A549 (cell line): ENCODE results near the gene C19orf47. TPM values are rescaled to one million over a fixed set of nuclear protein-coding genes. Genes with fewer than 3 reads are reported as not detected.
A peak's percentile ranks its signal among the peaks of the same experiment; 100 is the strongest.

Source experiments
- ATAC-seq, 2 experiments: fragments of 200-7000 bp in 1 of 2; fragments of >200 bp in 1 of 2; cut with Nextera tagmentation in 1 of 2; cut with Tn5 transposase in 1 of 2; 3 replicates each; pipeline versions ENCODE4 v1.8.0 to v1.9.1; 2018 to 2020; ENCODE audit warnings: mild to moderate bottlenecking in 1 of 2, moderate library complexity in 1 of 2
- CTCF ChIA-PET: fragments of 300-600 bp; sonication (Branson Sonifier 250); formaldehyde crosslinking; extraction: SDS; loops from one replicate; lab custom pipeline; 2021; ENCODE audit warnings: antibody characterized with exemption, inconsistent platforms; lab: Yijun Ruan, JAX
- POLR2A ChIA-PET: fragments of 350-600 bp; formaldehyde crosslinking; extraction: SDS; loops from one replicate; lab custom pipeline; 2021; ENCODE audit warnings: antibody characterized with exemption, inconsistent platforms; lab: Yijun Ruan, JAX
- DNase-seq, 2 experiments: peaks; one replicate each; pipeline versions ENCODE4 v3.0.0 to v3.0.0-alpha.2; 2011 to 2016; ENCODE audit warnings: low read depth in 1 of 2, low spot score in 1 of 2
- FAIRE-seq: peaks from 2 replicates; lab custom pipeline; 2011; peaks lifted over from hg19 to GRCh38; lab: Jason Lieb, UNC
- H3K27ac ChIP-seq, 2 experiments: fragments of >200 bp; sonication (Bioruptor Twin); formaldehyde crosslinking; 3 replicates each; pipeline ENCODE4 v1.5.1; 2016 to 2017
- H3K4me1 ChIP-seq: fragments of >200 bp; sonication (Bioruptor Twin); formaldehyde crosslinking; 3 replicates; pipeline ENCODE4 v1.6.1; 2016
- H3K4me2 ChIP-seq: fragments of >200 bp; sonication (Bioruptor Twin); formaldehyde crosslinking; 3 replicates; pipeline ENCODE4 v1.6.1; 2016
- H3K4me3 ChIP-seq: fragments of >200 bp; sonication (Bioruptor Twin); formaldehyde crosslinking; 3 replicates; pipeline ENCODE4 v1.5.1; 2016
- H3K9me3 ChIP-seq: fragments of >200 bp; sonication (Bioruptor Twin); formaldehyde crosslinking; 3 replicates; pipeline ENCODE4 v1.6.1; 2016
- CBX8 ChIP-seq: fragments of 200-600 bp; sonication (generic); IDR thresholded peaks from 2 replicates; pipeline ENCODE4 v1.6.1; 2016
- CHD4 ChIP-seq: fragments of 200-600 bp; sonication (generic); IDR thresholded peaks from 2 replicates; pipeline ENCODE4 v1.6.1; 2016; ENCODE audit warnings: antibody characterized with exemption, mild to moderate bottlenecking, borderline replicate concordance
- EHMT2 ChIP-seq: fragments of 200-600 bp; sonication (generic); IDR thresholded peaks from 2 replicates; pipeline ENCODE4 v1.6.1; 2016; ENCODE audit warnings: antibody characterized with exemption, low read depth, mild to moderate bottlenecking, moderate library complexity
- FOSL2 ChIP-seq, 2 experiments: fragments of 450-650 bp in 1 of 2; fragments of >200 bp in 1 of 2; sonication (Bioruptor Twin) in 1 of 2; formaldehyde crosslinking; IDR thresholded peaks; 2 replicates each; pipeline versions ENCODE4 v1.5.0 to v1.6.1; 2016 to 2020; ENCODE audit warnings: mild to moderate bottlenecking in 1 of 2, moderate library complexity in 1 of 2
- HOXA7 ChIP-seq: fragments of 250-450 bp; sonication (Bioruptor Pico); IDR thresholded peaks from 2 replicates; pipeline ENCODE4 v1.5.0; 2020; ENCODE audit warnings: mild to moderate bottlenecking, moderate library complexity
- JUN ChIP-seq, 2 experiments: fragments of >200 bp; sonication (Bioruptor Twin); formaldehyde crosslinking; IDR thresholded peaks; 2 replicates in 1 of 2; 3 replicates in 1 of 2; pipeline ENCODE4 v1.6.1; 2016 to 2017
- JUNB ChIP-seq: fragments of >200 bp; sonication (Bioruptor Twin); formaldehyde crosslinking; IDR thresholded peaks from 2 replicates; pipeline ENCODE4 v1.6.1; 2016
- KDM5A ChIP-seq: fragments of 200-600 bp; sonication (generic); IDR thresholded peaks from 2 replicates; pipeline ENCODE4 v1.6.1; 2016; ENCODE audit warnings: antibody characterized with exemption, mild to moderate bottlenecking
- MAFK ChIP-seq: fragments of 450-650 bp; IDR thresholded peaks from 2 replicates; pipeline ENCODE4 v1.6.1; 2014; ENCODE audit not compliant: partially characterized antibody
- MAZ ChIP-seq: fragments of 150-350 bp; IDR thresholded peaks from 2 replicates; pipeline ENCODE4 v1.6.1; 2014; ENCODE audit warnings: antibody characterized with exemption, low read depth, low read length, borderline replicate concordance
- NFE2L2 ChIP-seq: fragments of 150-350 bp; conservative IDR thresholded peaks from 2 replicates; pipeline ENCODE4 v1.6.1; 2014; ENCODE audit warnings: low read length
- NPAS2 ChIP-seq: fragments of 250-450 bp; sonication (Bioruptor Pico); IDR thresholded peaks from 2 replicates; pipeline ENCODE4 v1.8.0; 2022; ENCODE audit warnings: mild to moderate bottlenecking, moderate library complexity, borderline replicate concordance
- POLR2A ChIP-seq: IDR thresholded peaks from 2 replicates; pipeline ENCODE4 v1.6.1; 2012; ENCODE audit warnings: mild to moderate bottlenecking, low read length
- RAD21 ChIP-seq, 2 experiments: fragments of >200 bp in 1 of 2; sonication (Bioruptor Twin) in 1 of 2; formaldehyde crosslinking in 1 of 2; IDR thresholded peaks in 1 of 2; conservative IDR thresholded peaks in 1 of 2; 2 replicates in 1 of 2; 3 replicates in 1 of 2; pipeline ENCODE4 v1.6.1; 2012 to 2018; ENCODE audit warnings: inconsistent platforms in 1 of 2
- RARB ChIP-seq: fragments of 250-450 bp; sonication (Bioruptor Pico); IDR thresholded peaks from 2 replicates; pipeline ENCODE4 v1.8.0; 2021; ENCODE audit warnings: mild to moderate bottlenecking, moderate library complexity
- RCOR1 ChIP-seq: fragments of 150-350 bp; IDR thresholded peaks from 2 replicates; pipeline ENCODE4 v1.6.1; 2014; ENCODE audit warnings: antibody characterized with exemption, low read length, low read depth
- RNF2 ChIP-seq: fragments of 200-600 bp; sonication (generic); IDR thresholded peaks from 2 replicates; pipeline ENCODE4 v1.6.1; 2016; ENCODE audit warnings: low read depth, mild to moderate bottlenecking, antibody characterized with exemption, moderate library complexity, borderline replicate concordance
- SREBF2 ChIP-seq: fragments of 450-650 bp; IDR thresholded peaks from 2 replicates; pipeline ENCODE4 v1.6.1; 2014; ENCODE audit warnings: mild to moderate bottlenecking, moderate library complexity
- ZNF302 ChIP-seq: fragments of 250-450 bp; sonication (Bioruptor Pico); IDR thresholded peaks from 2 replicates; pipeline ENCODE4 v1.9.0; 2021; ENCODE audit warnings: inconsistent platforms, mild to moderate bottlenecking, moderate library complexity
- ZSCAN20 ChIP-seq: fragments of 250-450 bp; sonication (Bioruptor Pico); IDR thresholded peaks from 2 replicates; pipeline ENCODE4 v1.8.0; 2022; ENCODE audit warnings: mild to moderate bottlenecking, moderate library complexity
- WGBS: methylation state at CpG from one replicate; pipeline ENCODE4 v1.1.6; 2017; ENCODE audit errors: missing lambda C conversion rate; 5-methylcytosine and 5-hydroxymethylcytosine counted together
- polyA plus RNA-seq, 4 experiments: library from polyadenylated mRNA; depleted of rRNA in 3 of 4; stranded (reverse); fragments of >200 nt; fragmentation: RNase III in 1 of 4; extraction: RNeasy Plus Mini Kit Qiagen cat#74134 plus additional on column Dnase treatment in 1 of 4; gene quantifications; 2 replicates in 3 of 4; 3 replicates in 1 of 4; pipeline ENCODE4 v1.2.3, GENCODE V29; 2011 to 2017
- TF ChIP-seq, protein P1 (sequence below): IDR thresholded peaks from 2 replicates; pipeline ENCODE4 v1.6.1; 2012
- TF ChIP-seq, protein P2 (sequence below): fragments of >200 bp; sonication (Bioruptor Twin); formaldehyde crosslinking; IDR thresholded peaks from 3 replicates; pipeline ENCODE4 v1.6.1; 2016

C19orf47 gene
- polyA plus RNA-seq, 2 of the 4 experiments (the other 2 are of a cell fraction): 25.7 to 39.8 TPM

DNA sequence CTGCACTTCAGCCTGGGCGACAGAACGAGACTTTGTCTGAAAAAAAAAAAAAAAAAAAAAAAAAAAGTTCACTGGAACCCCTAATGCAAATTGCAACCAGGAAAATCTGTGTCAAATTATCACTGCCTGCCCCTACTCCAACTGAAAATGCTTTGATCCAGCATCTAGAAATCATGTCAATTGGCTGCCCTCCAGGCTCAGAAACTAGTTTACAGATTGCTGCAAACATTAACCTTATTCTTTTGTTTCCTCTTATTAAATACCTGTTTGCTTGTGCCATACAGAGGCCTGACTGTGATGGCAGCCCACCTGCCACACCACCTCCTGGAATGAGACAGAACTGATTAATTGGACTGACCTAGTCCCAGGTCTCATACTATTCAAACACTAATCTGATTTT lies 44.4 kb downstream of the C19orf47 start:
- Histone ChIP-seq H3K4me2 (no peak overlapping the region), H3K9me3 (no peaks in the 10 kb centered on the region), H3K4me1 (no peaks in the 10 kb centered on the region), H3K27ac (no peak overlapping the region), H3K4me3 (no peak overlapping the region)
- ATAC-seq: no peak
- no peak for TF ChIP-seq POLR2A
- no peak for TF ChIP-seq CHD4
- TF ChIP-seq NFE2L2: no peak
- no peak for TF ChIP-seq HOXA7 (CRISPR knock-in tag)
- no peak for TF ChIP-seq RNF2
- no peak for TF ChIP-seq FOSL2 (IDR thresholded peaks at IDR 0.05)
- TF ChIP-seq FOSL2 (CRISPR knock-in tag; IDR thresholded peaks at IDR 0.05): no peak
- no peak for TF ChIP-seq EHMT2
- TF ChIP-seq KDM5A: no peak
- TF ChIP-seq JUNB: no peak
- TF ChIP-seq ZNF302: no peak
- TF ChIP-seq MAZ: no peak
- 96% methylated on average over 2 of the region's 2 CpGs for WGBS
- CTCF ChIA-PET: interaction anchor here (0.6 to 8.7 kb wide), 26 partner anchors 10 to 1053 kb away, joined by 3 to 142 read pairs (median 15); partner anchors contain the start of genes AKT2, BLVRB and PRX
- no peak for DNase-seq
- FAIRE-seq: no peak
- POLR2A ChIA-PET: interaction anchor here (1.9 kb wide), 1 partner anchor 100 kb away, joined by 5 read pairs; no protein-coding TSS in a partner anchor

- peak; percentile 78 for FAIRE-seq
Observed at GRCh38 chr19:40302224-40303011, 45.8 kb downstream of the C19orf47 start.

GRCh38 chr19:40300668-40301067 lies 47.5 kb downstream of the C19orf47 start:
- POLR2A ChIA-PET: no interaction called here
- WGBS: 72% methylated on average over 4 of the region's 4 CpGs
- Histone ChIP-seq H3K4me2 (no peak overlapping the region), H3K4me1 (no peaks in the 10 kb centered on the region), H3K27ac (no peak overlapping the region), H3K4me3 (no peak overlapping the region), H3K9me3 (no peaks in the 10 kb centered on the region)
- TF ChIP-seq CHD4 (no peak), MAFK (peak; percentile 93)
- DNase-seq (no peak), FAIRE-seq (no peak), ATAC-seq (no peak)
- CTCF ChIA-PET: interaction anchor here (0.7 to 2.2 kb wide), 10 partner anchors 9 to 334 kb away, joined by 3 to 12 read pairs (median 4); no protein-coding TSS in a partner anchor

More at GRCh38 chr19:40302224-40303011, 45.8 kb downstream of the C19orf47 start:
- no peak for TF ChIP-seq SREBF2
- no peak for TF ChIP-seq ZSCAN20
- no peak for TF ChIP-seq RARB (CRISPR knock-in tag)
- no peak for TF ChIP-seq NPAS2 (CRISPR knock-in tag)
- no peak for TF ChIP-seq JUN (IDR thresholded peaks at IDR 0.05)
- TF ChIP-seq, protein P1, sequence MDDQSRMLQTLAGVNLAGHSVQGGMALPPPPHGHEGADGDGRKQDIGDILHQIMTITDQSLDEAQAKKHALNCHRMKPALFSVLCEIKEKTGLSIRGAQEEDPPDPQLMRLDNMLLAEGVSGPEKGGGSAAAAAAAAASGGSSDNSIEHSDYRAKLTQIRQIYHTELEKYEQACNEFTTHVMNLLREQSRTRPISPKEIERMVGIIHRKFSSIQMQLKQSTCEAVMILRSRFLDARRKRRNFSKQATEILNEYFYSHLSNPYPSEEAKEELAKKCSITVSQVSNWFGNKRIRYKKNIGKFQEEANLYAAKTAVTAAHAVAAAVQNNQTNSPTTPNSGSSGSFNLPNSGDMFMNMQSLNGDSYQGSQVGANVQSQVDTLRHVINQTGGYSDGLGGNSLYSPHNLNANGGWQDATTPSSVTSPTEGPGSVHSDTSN: no peak
- TF ChIP-seq RCOR1: no peak
- TF ChIP-seq CBX8: no peak
- no peak for TF ChIP-seq RAD21 (conservative IDR thresholded peaks at IDR 0.05 in 1 of 2, IDR thresholded peaks at IDR 0.05 in 1 of 2)
- TF ChIP-seq, protein P2, sequence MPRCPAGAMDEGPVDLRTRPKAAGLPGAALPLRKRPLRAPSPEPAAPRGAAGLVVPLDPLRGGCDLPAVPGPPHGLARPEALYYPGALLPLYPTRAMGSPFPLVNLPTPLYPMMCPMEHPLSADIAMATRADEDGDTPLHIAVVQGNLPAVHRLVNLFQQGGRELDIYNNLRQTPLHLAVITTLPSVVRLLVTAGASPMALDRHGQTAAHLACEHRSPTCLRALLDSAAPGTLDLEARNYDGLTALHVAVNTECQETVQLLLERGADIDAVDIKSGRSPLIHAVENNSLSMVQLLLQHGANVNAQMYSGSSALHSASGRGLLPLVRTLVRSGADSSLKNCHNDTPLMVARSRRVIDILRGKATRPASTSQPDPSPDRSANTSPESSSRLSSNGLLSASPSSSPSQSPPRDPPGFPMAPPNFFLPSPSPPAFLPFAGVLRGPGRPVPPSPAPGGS: no peak
- TF ChIP-seq, all 56 proteins: peak for 0
- ATAC-seq (no peak), DNase-seq (no peak)
- POLR2A ChIA-PET: no interaction called here
- H3K4me2 ChIP-seq: no peak overlapping the region
- no peaks in the 10 kb centered on the region for H3K4me1 ChIP-seq
- 0 out of 6 replicates have a peak overlapping the region, but pooled peaks of 1 of the 2 experiments have one; percentile 3 for H3K27ac ChIP-seq
- WGBS: 72% methylated on average over 6 of the region's 6 CpGs
- CTCF ChIA-PET: interaction anchor here (1.1 to 8.7 kb wide), 7 partner anchors 16 to 332 kb away, joined by 3 to 142 read pairs (median 12); no protein-coding TSS in a partner anchor
- no peaks in the 10 kb centered on the region for H3K9me3 ChIP-seq
- no peak overlapping the region for H3K4me3 ChIP-seq
